GM21529 (cell line): ENCODE measurements around the gene OPA1.
A peak's percentile ranks its signal among the peaks of the same experiment; 100 is the strongest.
"Not testable (repeated sequence)": the region's sequence is repeated elsewhere in the genome, so short reads cannot be mapped to it uniquely, and the experiment has no call there.

Experiments used
- ATAC-seq: cut with Tn5 transposase; IDR thresholded peaks from one replicate; pipeline ENCODE4 v1.9.1; 2021; ENCODE audit not compliant: unreplicated experiment

The OPA1 gene

DNA sequence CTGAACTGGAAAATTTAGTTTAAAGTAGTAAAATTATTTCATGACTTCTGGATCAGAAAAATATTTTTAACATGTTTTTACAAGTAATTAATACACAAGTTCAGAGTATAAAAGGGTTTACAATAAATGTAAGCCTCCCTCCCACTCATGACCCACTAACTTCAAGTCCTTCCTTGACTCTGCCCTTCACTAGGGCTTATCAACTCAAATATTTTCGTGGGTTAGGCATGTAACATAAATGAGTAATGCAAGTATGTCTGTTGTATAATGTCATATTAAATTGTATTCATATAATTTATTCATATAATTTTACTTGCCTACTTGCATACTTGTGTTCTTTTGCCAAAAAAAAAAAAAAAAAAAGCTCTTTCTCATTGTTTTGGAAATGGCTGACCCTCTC, 3.4 kb upstream of the OPA1 start:
- no peak for ATAC-seq

DNA sequence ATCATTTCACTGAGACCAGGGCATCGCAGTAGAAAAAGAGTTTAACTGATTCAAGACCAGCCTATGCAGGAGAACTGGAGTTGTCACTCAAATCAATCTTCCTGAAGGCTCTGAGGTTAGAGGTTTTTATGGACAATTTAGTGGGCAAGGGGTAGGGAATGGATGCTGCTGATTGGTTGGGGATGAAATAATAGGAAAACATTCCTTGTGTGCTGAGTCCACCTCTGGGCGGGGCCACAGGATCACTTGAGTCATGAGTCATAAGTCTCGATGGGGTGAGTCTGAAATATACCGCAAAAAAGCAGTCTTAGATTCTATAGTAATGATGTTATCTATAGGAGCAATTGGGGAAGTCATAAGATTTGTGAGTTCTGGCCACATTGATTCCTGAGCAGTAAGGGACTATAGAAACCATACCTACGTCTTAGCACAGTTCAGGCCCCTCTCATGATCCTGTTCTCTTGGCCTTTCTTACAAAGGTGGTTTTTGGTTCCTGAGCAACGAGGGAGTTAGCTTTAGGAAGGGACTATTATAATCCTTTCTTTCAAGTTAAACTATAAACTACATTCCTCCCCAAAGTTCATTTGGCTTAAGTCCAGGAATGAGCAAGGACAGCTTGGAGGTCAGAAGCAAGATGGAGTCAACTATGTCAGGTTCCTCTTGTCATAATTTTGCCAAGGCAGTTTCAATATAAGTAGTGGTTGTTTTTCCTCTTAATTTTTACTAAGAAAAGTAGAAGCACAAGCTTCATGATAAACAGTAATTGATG, 2.7 kb upstream of the OPA1 start:
- no peak for ATAC-seq

DNA sequence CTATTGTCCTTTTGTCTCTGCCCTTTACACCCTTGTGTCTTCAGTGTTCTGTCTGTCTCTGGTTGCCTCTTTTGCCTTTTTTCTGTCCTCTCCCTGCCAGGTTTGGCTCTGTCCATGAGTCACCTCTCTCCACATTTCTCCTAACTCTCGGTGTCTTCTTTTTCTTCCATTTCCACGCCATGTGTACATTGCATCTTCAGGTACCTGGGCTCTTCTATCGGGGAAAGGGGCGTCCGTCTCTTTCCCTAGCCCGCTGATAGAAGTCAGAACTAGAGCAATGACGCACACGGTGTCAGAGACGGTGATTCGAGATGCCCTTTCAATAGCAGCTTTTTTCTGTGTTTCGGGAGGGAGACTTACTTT, 641 bp downstream of the OPA1 start:
- ATAC-seq, result peak; percentile 27

DNA sequence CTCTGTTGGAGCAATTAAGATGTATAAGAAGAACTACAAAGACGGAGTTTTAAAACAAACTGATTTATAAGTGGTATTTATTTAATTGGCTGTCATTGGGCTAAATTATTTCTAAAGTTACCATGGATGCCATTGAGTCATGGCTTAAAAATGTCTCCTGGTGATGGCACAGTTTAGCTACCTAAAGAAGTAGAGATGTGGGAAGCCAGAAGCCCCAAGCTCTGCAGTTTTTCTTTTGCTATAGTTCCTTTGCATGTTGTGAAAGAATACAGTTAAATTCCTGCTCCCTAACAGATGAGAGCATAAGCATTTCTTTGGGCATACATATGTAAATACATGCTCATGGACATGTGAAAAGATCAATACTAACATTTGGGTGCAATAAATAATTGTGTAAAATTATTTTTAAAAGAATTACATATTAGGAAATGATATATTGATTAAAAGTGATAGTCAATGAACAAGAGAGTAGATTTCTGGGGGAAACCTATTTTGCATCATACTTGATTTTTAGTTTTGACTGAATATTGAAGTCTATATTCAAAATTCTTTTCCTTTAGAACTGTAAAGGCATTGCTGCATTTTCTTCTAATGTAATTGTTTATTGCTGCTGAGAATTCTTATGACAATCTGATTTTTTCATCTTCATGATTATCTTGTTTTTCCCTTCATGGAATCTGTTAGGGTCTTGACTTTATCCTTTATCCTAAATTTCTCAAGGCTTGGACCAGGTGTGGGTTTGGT, 2.1 kb downstream of the OPA1 start:
- no peak for ATAC-seq

DNA sequence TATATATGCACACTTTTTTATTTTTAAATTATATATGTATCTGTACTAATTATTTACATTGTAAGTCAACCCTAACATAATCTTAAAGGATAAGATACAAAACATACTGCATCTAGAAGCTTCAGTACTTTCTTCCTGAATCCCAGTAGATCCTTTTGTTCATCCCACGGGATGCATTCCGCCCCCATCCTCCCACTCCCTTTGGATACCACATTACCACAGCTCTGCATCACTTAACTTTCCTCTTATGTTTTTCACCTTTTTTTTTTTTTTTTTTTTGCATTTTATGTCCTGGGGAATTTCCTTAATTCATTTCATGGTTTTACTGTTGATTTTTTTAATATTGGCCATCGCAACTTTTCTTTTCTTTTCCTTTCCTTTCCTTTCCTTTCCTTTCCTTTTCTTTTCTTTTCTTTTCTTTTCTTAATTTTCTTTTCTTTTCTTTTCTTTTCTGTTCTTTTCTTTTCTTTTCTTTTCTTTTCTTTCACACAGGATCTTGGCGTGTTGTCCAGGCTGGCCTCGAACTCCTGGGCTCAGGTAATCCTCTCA, 3.0 kb downstream of the OPA1 start:
- no peak for ATAC-seq

DNA sequence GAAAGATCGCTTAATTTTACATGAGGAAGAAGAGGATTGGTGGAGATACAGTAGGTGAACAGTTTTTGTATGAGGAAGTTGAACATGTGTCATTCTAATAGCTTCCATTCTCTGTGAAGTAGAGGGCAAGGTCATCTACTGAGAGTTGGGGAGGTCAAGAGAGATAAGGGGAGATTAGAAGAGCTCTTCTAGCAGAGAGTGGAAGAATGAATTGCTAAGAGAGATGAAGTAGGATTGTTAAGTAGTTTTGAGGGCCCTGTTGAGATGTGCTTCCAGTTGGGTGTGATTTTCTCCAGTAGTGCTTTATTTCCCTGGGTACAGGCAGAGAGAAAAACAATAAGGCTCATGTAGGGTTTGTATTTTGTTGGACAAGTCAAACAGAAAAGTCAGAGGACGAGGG, 5.2 kb downstream of the OPA1 start:
- no peak for ATAC-seq

DNA sequence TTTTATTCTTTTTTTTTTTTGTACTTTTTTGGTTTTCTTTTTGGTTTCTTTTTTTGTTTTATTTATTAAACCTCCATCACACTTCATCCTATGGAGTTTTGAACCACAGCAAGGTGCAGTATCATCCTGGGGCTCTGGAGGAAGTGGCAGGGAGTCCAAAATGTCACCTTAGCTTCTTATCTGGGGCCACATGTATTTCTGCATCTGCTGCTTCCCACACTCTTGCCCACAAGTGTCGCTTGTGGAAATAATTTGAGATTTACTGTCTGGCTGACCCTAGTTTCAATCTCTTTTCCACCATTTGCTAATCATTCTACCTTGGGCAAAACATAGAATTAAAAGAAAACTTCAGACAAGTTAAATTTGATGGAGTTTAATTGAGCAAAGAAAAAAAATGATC, 6.4 kb downstream of the OPA1 start:
- ATAC-seq, result no peak

DNA sequence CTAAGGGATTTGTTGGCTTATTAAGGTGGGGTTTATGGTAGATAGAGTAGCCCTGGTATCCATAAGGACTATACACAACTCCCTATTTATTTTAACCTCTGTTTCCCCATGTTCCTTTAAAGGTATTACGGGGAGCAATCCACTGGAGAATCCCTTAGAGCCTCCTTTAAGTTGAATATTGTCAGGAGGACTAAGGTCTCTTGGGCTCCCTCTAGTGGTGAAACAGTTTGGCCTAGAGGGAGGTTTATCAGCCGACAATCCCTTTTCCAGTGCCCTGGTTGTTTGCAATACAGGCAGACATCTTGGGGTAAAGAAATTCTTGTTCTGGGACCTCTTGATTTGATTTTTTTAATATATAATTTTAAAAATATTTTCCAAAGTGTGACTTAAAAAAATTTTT, 12.9 kb downstream of the OPA1 start:
- peak; percentile 87 for ATAC-seq

DNA sequence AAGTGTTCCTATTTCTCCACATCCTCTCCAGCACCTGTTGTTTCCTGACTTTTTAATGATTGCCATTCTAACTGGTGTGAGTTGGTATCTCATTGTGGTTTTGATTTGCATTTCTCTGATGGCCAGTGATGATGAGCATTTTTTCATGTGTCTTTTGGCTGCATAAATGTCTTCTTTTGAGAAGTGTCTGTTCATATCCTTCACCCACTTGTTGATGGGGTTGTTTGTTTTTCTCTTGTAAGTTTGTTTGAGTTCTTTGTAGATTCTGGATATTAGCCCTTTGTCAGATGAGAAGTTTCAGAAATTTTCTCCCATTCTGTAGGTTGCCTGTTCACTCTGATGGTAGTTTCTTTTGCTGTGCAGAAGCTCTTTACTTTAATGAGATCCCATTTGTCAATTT, 13.9 kb downstream of the OPA1 start:
- not testable (repeated sequence) for ATAC-seq

DNA sequence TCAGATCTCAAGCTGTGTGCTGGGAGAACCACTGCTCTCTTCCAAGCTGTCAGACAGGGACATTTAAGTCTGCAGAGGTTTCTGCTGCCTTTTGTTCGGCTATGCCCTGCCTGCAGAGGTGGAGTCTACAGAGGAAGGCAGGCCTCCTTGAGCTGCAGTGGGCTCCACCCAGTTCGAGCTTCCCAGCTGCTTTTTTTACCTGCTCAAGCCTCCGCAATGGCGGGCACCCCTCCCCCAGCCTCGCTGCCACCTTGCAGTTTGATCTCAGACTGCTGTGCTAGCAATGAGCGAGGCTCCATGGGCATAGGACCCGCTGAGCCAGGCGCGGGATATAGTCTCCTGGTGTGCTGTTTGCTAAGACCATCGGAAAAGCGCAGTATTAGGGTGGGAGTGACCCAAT, 17.5 kb downstream of the OPA1 start:
- not testable (repeated sequence) for ATAC-seq

DNA sequence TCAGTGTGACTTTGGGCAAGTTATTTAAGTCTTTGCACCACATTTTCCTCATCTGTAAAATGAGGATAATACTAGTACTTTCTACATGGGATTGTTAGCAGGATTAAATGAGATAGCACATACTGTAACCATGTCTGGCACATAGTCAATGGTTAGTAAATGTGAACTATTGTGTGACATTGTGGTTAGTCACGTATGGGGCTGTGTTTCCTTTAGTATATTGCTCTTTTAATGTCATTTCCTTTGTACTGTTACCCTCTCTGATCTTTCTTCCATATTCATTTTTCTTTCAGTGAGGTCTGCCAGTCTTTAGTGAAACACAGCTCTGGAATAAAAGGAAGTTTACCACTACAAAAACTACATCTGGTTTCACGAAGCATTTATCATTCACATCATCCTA, 21.4 kb downstream of the OPA1 start:
- no peak for ATAC-seq

DNA sequence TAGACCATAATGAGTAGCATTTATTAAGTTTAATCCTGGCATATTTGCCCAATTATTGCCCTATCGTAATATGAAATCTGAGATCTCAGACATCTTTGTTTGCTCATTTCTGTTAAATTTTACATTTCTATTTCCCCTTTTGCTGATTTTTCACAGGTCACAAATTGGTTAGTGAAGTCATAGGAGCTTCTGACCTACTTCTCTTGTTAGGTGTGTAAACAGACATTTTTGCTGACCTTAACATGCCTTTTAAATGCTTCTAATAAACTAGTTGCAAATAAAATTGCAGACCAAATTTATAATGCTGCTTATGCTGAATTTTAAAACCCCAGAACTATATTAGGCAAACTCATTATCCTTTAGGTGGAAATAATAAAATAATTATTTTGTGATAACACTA, 24.6 kb downstream of the OPA1 start:
- no peak for ATAC-seq

DNA sequence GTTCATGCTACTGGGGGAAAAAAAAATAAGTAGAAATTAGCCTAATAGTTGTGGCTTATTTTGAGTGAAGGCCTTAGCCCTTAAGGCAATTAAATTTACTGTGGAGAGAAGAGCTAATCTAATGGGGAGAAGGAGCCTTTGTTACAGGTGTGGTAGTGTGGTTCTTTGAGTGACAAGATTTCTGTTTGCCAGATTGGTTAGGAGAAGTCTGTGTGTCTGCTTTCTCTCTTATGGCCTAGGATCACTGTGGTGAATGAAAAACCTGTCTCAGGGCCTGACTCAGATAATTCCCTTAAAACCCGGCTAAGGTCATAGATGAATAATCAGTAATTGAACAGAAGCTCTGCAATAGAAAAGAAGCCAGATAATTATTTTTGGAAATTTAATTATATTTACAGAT, 27.0 kb downstream of the OPA1 start:
- ATAC-seq, result peak; percentile 61

DNA sequence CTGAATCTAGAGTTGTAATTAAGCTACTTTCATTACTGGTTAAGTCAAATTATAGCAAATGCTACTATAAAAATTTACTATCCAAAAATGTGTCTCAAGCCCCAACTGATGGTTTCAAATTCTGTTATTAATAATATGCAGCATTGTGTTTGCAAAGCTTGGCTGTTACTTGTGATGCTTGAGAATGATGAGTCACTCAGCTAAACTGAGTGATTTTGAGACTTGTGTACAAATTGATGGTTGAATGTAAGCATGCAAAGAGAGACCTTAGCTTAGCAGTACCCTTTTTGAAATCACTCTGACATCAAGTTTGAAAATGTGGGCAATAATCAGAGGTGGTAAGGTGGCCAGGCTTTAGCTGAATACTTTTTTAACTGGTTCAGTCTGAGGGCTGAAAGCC, 27.6 kb downstream of the OPA1 start:
- ATAC-seq, result peak; percentile 84

DNA sequence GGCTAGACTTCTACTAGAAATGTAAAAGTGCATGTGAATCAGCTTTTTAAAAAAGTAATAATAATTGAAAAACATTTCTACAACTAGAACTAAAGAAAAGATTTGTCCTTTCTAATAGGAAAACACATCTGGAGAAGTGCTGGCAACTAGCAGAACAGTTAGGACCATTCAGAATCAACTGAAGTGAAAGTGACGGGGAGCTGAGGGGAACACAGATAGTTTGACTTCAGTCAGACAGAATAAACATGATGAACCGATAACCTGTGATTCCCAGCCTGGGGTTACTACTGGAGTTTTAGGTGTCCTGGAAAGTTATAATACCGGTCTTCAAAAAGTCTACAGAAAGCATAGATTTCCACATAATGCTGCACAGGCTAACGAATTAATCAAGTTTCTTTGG, 28.1 kb downstream of the OPA1 start:
- ATAC-seq, result no peak

DNA sequence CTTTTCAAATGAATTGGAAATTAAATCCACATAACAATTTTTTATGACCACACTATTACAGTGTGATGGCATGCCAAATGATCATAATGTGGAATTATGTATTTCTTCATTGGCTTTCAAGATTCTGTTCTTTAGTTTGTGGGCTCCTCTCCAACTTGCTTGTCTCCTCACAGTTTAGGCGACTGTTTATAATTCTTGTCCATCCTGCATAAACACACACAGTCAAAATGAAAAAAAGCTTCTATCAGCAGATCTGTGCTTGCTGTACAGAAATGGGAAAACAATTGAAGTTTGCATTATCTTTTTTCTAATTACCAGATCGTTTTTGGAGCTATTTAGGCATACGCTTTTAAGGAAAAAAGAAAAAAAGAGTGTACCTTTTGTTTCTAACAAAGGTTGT, 37.0 kb downstream of the OPA1 start:
- no peak for ATAC-seq

DNA sequence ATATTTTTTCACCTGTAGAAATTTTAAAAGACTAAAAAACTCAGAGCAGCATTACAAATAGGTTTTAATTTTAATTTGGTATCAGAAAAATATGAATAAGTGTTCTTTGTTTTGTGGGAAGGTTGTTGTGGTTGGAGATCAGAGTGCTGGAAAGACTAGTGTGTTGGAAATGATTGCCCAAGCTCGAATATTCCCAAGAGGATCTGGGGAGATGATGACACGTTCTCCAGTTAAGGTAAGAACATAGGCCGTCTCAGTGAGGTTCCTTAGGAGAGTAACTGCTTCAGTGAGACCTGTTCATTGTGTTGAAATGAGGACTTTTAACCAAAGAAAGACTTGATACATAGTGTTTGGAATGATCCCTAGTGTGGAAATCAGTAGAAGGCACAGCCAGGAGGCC, 44.8 kb downstream of the OPA1 start:
- no peak for ATAC-seq

DNA sequence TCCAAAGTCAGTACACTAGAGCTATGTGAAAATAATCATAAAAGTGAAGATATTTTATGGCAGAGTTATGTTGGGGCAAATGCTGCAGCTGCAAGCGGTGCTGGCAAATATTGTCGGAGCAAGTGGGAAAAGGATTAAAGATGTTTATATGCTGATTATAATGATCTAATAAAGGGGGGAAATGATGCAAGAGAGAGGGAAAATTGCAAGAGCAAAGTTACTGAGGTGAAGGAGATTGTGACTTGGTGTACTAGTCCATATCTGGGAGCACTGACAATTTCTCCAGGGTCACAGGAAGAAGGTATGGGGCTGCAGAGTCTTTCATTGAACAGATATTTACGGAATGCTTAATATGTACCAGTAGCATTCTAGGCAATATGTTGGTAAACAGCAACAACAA, 45.8 kb downstream of the OPA1 start:
- no peak for ATAC-seq

DNA sequence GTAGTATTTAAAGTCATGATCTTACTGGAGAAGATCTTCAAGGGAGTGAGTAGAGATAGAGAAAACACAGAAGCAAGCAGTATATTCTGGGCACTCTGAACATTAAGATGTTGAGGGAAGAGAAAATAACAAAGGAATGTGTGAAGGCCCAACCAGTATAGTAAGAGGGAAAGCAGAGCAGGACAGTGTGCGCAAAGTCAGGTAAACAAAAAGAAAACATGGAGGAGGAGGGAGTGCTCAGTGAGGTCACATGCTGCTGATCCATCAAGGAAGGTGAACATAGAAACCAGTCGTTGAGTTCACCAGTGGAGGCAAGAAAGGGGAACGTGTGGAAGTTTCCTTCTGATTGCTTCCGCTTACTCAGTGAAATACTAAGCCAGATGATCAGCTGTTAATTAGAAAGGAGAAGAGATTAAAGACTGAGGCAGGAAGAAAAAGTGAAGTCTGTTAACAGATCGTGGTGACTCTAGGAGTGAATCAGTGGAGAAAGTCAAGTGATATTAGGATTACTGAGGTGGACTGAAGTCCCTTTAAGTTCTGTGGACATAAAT, 47.2 kb downstream of the OPA1 start:
- no peak for ATAC-seq

DNA sequence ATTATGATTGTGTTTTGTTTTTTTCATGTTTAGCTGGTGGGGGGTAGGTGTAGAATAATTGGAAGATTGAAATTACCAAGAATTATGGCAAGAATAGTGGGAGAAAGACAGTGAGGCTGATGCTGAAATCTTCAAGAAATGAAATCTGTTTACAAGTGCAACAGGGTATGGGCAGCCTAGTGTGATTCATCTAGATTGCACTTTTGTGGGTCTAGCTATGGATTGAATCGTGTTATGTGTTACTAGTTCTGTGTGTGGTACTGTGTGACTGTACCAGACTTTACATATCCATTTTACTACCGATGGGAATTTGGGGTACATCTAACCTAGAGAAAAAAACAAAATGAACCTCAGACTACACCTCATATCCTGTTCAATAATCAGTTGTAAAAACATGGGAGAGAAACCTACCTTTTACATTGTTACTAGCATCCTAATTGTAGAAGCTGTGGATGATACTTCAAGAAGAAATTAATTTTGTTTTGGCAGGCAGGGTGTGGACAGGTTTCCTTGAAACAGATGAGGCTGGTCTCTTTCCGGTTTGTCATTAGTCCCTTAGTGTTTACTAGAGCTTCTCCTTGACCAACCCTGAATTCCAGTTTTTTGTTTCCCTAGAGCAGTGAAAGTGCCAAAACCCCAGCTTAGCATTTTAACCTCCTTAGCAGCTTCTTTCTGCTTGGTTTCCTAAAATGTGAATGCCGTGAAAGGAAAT, 47.9 kb downstream of the OPA1 start:
- no peak for ATAC-seq

DNA sequence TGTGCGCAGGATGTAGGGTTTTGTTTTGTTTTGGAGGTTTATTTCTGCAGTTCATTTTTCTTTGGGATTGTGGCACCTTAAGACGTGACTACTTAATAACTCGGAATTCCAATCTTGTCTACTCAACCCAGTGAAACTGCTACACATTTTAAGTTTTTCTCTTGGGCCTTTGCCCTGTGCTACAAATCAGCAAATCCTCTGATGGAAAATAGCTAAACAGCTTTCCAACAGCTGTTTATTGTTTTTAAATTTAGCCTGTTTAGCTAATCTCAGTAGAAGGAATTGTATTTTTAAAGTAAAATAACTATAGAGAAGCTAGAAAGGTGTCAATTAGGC, 48.4 kb downstream of the OPA1 start:
- no peak for ATAC-seq

DNA sequence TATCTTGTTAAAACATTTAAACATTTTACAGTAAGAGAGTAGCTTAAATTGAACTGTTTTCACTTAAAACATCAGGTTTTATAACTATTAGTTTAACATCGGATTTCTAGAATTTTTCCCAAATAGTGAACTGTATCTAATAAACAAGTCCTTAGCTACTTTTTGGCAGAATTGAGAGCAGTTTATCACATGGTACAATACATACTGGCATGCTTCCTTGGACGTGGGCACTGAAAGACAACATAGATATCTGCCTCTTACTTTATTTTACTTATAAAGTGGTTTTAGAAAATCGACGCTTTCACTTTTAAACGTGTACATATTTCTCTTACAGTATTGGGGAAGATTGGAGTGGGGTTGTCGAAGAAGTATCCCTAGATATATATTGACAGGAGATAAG, 52.8 kb downstream of the OPA1 start:
- no peak for ATAC-seq
